GM19035 (cell line): ENCODE results near the gene NOG.

Experiments used
- ATAC-seq: cut with Tn5 transposase; IDR thresholded peaks from one replicate; pipeline ENCODE4 v1.9.1; 2021; ENCODE audit not compliant: unreplicated experiment

The NOG gene

DNA sequence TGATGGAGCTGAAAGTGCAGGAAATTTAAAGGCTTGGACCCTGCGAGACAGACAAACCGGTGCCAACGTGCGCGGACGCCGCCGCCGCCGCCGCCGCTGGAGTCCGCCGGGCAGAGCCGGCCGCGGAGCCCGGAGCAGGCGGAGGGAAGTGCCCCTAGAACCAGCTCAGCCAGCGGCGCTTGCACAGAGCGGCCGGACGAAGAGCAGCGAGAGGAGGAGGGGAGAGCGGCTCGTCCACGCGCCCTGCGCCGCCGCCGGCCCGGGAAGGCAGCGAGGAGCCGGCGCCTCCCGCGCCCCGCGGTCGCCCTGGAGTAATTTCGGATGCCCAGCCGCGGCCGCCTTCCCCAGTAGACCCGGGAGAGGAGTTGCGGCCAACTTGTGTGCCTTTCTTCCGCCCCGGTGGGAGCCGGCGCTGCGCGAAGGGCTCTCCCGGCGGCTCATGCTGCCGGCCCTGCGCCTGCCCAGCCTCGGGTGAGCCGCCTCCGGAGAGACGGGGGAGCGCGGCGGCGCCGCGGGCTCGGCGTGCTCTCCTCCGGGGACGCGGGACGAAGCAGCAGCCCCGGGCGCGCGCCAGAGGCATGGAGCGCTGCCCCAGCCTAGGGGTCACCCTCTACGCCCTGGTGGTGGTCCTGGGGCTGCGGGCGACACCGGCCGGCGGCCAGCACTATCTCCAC, at the start of gene NOG:
TSS of gene NOG (plus strand) at position 54 of the 674 bp plus-strand sequence. CDS start at position 579, 525 bp downstream.
- no peak for ATAC-seq

DNA sequence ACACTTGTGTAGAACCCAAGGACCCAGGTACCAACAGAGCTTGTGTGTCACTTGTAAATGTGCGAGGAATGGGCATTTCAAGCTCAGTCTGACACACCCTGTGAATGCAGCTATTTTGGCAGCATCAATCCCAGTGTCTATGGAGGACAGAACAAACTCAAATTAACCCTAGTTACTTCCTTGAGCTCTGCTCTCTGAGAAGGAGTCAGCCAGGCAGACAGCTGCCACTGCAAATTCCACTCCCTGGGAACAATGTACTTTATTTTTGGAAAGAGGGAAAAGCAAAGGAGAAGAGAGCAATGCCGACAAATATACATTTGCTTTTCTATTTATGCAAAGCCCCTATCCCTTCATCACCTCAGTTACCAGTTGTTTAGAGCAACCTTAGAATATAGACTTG, 48.4 kb upstream of the NOG start:
- ATAC-seq = no peak

DNA sequence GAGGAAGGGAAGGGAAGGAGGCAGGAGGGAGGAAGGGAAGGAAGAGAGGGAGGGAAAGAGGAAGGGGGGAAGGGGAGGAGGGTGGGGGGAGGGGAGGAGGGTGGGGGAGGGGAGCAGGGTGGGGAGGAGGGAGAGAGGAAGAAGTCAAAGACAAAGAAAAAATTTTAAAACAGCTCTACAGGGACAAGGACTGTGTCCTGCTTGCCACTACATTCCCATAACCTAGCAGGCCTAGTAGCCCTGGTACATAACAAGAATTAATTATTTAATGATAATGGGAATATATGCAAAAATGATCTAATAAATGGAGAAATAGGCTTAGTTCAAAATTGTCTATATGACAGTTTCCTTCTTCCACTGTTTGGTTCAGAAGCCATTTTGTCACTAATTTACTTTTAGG, 47.6 kb upstream of the NOG start:
- ATAC-seq = no peak

DNA sequence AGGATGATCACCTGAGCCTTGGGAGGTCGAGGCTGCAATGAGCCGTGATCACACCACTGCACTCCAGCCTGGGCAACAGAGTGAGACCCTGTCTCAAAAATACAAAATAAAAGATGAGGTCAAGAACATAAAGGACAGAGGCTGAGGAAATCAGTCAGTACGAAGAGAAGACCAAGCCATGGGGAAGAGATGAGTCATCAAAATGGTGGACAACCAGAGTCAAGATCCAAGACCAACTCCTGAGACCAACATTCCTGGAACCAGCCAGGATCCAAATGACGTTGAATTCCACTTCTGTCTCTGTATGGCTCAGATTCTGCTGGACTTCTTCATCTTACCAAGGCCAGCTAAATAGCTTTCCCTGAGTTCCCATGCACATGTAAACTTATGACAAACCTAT, 44.8 kb upstream of the NOG start:
- no peak for ATAC-seq

DNA sequence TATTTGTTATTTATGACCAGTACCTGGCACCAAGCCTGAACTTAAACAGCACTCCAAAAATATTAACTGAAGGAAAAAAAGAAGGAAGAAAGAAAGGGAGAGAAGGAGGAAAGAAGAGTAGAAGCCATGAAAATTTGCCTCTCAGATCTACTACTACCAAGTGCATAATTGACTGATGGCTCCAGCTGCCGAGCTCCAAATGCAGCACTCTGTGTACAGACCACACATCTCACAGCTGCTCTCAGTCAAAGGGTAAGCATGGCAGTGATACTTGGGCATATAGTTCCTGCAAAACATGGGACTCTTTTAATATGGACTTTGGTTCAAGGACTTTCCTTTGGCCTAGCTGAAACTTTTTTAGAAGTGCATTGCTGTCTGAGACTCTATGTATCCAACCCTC, 44.0 kb upstream of the NOG start:
- ATAC-seq = no peak

DNA sequence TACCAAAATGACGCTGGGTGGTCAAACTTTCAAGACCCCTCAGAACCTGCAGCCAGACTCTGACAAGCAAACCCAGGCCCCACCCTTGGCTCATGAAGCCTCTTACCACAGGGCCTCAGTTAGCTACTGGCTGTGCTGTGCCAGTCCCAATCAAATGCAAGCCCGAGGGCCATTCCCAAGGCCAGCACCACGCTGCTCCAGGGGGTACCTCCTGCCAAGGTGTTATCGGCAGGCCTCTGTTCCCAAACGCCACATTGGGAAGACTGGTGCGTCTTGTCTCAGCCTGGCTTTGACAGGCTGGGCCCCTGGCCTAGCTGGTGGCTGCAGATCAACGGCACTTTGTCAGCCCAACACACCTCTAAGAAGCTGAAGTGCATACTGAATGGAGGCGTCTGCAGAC, 35.8 kb upstream of the NOG start:
- ATAC-seq = no peak

DNA sequence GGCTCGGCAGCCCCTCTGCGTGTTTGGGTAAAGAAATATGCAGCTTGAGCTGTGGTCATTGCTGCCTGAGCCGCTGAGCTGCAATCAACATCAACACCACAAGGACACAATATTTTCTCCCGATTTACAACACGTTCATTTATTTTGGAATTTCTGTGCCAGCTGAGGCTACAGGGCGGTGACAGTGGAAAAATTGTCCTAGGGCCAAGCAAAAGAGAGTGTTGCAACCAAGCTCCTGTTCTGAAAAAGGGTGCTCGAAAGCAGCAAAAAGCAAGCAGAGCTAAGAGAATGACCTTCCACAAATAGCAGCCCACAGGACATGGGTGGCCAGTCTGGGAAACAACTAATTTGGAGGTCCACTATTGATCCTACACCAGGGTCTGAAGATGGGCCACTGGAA, 35.4 kb upstream of the NOG start:
- ATAC-seq = no peak

DNA sequence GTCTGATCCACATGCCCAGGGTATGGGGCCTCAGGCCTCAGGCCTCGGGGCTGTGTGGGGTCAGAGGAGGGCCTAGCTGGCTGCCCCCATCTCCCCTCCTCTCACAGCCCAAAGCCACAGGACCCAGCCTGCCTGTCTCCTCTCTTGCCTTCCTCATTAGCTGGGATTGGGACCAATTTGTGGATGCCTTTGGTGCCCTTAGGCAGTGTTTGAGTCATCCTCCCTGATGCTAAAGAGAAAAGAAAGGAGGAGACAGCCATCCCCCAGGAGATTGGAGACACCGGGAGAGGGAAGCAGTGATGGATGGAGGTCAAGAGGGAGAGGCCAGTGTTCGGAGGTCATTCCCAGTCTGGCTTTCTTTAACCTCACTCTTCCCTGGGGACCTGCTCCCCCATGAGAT, 23.3 kb upstream of the NOG start:
- ATAC-seq = no peak

DNA sequence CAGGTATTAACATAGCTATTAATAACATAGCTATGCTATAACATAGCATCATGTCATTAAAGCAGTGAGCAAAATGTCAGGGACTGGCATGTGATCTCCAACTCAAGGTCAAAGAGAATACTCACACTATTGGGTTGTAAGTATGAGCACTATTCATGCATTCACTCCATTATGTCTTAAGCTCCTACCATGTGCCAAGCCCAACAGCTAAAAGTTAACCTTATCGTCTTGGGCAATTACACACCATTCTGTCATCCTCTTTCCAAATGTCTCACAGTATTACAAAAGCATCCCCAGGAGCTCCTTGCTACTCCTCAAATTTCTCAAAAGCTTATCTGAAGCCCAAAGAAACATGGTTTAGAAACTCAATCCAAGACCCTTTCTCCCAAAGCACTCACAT, 22.0 kb upstream of the NOG start:
- no peak for ATAC-seq

DNA sequence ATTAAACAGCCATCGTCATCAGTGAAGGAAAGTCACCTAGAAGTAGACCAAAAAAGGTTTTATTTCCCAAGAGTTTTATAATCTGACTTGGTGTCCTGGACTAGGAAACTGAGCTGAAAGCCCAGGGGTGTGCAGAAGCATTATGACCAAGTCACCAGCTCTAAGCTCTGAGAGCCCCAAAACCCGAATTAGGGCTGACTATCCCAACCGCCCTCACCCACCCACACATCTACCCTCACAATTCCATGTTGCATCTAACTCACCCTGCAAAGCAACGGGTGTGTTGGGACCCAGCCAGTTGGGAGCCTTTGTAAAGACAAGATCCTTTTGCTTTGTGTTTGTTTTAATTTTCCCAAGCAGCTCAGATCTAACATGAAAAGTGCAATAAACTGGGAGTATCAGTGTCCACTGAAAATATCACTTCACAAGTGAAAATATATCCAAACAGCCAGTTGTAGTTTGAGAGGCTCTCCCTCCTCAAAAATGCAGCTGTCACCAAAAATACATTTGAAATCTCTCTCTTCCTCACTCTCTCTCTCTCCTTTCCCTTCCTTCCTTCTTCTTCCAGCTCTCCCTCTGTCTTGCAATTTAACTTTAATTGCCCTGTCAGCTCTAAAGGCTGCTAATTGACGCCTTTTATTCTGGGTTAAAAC, 16.2 kb upstream of the NOG start:
- ATAC-seq = no peak

DNA sequence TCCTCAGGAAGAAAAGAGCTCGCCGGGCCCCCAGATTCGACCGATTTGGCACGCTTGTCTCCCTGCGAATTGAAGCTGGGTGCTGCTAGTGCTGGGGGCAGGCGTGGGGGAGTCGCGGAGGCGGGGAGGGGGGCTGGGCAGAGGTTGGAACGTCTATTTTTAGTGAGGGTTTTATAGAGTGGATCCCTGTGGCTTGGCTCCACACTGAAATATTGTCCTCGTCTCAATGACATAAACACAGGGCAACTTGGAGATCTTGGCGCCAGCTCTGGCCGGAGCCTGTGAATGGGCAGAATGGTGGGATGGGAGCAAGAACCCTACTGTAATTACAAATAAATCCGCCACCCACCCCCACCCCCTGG, 15.7 kb upstream of the NOG start:
- ATAC-seq = no peak

DNA sequence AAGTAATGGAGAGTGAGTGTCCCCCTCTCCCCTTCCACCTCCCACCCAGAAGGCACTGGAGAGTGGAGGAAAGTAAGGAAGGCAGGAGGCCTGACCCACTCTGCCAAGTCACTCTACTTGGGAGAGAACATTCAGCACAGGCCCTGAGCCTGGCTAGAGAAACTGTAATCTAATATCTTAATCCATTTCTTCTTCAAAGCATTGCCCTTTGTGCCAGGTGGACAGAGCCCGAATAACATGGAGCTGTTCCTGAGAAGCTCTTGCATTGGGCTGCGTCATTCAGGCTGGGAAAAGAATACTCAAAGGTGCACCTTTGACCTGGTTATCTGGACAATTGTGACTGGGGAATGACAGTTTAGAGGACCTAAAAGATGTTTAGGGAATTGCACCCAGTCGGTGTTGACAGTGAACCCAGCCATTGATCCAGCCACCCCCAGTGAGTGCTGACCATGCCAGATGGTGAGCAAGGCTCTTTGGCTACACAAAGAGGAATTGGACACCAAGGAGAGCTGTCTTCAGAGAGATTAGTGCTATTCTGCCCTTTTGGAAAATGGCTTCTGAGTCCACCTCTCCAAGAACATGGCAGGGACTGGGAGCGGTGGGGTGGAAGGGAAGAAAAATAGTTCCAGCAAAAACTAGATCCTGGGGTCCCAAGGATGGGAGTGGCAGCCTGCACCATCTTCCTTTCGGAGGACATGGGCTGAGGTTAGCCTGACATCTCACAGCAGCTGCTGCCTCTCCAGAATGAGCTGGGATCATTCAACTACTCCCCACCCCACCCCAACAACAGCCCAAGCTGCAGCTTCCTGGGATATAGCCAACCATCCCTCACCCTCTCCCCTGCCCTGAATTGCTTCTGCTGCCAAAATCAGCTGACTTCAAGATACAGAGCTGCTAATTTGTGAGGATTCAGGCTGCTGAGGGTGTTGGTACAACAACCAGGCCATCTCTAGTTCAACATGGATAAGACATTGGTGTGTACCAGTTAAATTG, 11.6 kb upstream of the NOG start:
- no peak for ATAC-seq

DNA sequence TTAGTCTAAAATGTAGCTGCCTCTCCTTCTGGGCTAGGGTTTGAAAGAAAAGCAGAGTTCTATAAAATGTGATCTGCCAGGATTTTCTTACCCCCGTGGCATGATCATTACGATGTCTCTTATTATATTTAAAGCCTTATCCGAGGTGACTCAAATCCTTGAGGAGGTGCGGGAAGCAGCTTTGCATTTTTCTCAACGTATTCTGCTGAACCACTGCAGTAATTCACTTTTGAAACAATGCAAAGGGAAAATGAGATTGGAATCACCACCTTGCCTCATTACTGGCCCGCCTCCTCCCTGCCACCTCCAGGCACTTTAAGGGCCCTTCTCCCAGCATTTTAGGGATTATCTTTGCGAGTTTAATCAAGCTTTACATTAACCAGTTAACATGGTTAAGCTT, 9.7 kb upstream of the NOG start:
- ATAC-seq = no peak

DNA sequence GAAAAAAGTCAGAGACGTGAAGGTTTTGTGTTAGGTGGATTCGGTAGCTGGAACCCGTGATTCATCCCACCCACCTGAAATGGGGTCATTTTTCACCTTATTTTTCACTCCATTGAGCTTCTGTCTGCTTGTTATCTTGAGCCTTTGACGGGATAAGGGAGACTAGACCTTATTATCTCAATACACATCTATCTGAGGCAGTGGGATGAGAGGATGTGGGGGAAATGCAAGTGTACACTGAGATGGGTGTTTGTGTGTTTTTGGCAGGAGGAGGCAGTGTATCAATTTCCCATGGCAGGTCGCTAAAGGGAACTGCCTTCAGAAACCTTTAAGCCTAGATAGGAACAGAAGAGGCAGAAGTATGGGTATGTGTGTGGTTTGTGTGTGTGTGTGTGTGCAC, 6.2 kb upstream of the NOG start:
- ATAC-seq = no peak

DNA sequence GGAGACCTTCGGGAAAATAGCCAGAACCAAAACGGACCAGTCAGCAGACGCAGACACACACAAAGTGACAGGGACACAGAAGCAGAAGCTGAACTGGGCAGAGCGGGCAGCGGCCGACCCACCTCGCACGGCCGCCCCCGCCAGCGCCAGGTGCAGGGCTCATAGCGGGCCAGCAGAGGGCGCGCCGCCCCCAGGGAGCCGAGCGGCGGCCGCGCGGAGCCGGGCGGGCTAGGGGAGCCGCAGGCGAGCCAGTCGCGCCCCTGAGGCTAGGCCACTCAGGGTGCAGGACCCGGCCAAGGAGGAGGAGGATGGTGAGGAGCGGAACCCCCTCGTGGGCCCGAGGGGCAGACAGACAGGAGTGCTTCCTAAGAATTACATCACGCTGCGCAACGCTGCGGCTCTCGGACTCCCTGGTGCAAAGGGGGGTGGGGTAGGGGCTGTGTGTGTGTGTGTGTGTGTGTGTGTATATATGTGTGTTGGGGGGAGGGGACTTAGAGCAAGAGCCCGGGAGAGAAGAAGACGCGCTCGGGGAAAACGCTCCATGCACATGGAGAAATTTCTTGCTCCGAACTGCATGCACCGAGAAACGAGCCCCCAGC, 913 bp upstream of the NOG start:
- ATAC-seq = peak; percentile 66

DNA sequence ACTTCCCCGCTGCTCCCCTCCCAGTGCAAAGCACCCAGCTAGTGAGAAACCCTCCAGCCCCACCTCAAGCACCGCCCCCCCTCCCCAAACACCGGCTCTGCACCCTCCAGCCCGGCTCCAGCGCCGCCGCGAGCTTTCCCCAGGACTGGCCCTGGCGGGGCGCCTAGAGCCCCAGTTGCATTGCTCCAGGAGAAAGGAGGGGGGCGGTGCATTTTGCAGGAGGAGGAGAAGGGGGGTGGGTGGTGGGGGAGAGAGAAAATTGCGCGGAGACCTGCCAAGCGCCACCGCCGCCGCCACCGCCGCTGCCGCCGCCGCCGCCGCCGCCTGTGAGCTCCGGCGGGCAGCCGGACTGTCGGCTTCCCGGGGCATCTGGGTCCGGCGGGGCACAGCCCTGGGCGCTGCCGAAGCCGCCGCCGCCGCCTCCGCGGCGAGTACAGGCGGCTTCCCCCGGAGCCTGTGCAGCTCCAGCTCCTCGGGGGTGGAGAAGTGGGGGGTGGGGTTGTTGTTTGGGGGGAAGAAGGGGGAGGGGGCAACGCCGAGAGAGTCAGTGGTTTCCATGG, 333 bp upstream of the NOG start:
- ATAC-seq = no peak

DNA sequence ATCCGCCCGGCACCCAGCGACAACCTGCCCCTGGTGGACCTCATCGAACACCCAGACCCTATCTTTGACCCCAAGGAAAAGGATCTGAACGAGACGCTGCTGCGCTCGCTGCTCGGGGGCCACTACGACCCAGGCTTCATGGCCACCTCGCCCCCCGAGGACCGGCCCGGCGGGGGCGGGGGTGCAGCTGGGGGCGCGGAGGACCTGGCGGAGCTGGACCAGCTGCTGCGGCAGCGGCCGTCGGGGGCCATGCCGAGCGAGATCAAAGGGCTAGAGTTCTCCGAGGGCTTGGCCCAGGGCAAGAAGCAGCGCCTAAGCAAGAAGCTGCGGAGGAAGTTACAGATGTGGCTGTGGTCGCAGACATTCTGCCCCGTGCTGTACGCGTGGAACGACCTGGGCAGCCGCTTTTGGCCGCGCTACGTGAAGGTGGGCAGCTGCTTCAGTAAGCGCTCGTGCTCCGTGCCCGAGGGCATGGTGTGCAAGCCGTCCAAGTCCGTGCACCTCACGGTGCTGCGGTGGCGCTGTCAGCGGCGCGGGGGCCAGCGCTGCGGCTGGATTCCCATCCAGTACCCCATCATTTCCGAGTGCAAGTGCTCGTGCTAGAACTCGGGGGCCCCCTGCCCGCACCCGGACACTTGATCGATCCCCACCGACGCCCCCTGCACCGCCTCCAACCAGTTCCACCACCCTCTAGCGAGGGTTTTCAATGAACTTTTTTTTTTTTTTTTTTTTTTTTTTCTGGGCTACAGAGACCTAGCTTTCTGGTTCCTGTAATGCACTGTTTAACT, 1.0 kb downstream of the NOG start:
- ATAC-seq = no peak

DNA sequence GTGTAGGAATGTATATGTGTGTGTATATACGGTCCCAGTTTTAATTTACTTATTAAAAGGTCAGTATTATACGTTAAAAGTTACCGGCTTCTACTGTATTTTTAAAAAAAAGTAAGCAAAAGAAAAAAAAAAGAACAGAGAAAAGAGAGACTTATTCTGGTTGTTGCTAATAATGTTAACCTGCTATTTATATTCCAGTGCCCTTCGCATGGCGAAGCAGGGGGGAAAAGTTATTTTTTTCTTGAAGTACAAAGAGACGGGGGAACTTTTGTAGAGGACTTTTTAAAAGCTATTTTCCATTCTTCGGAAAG, 1.6 kb downstream of the NOG start:
- no peak for ATAC-seq

DNA sequence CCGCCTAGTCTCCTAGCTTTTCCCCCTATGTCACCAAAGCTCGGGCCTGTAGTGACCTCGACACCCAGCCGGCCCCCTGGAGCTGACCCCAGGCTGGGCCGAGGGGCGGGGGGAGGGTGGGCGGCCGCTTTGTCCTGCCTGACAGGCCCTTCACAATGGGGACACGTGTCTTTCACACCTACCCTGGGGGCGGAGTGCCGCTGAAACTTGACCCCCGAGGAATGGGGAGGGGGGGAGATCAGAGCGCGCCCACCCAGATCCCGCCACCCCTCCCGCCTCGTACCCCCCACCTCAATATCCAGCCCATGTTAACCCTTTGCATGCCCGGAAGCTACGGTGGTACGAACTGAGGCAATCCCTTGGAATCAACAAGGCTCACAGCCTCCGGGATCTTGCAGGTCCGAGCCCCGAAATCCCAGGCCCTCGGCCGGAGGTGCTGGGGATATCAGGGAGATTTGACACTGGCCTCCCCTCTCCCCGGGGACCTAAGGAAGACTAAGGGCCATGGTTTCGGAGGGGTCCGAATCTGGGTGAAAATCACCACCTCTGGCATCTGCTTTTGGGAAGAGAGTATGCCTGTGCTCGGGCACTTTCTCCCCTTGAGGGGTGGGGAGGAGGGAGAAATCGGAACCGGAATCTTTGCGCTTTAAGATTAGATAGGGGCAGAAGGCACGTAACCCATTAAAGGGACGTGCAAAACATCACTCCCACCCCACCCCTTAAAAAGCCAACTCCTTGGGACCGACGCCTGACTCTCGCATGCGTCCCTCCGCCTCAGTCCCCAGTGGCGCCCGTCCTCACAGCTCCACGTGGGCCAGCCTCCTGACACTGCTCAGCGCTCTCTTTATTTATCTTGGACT, 2.6 kb downstream of the NOG start:
- no peak for ATAC-seq
